CD14-positive monocyte (primary cell): ENCODE data around the gene ZNF579. TPM values are rescaled to one million over a fixed set of nuclear protein-coding genes. Genes with fewer than 3 reads are reported as not detected.

Experiments
- DNase-seq, 3 donors: peaks; one replicate each; pipeline ENCODE4 v3.0.0-alpha.2; 2011 to 2022
- H2AFZ ChIP-seq: 2 replicates; pipeline ENCODE4 v1.6.0; 2012; ENCODE audit warnings: mild to moderate bottlenecking, low read depth, low read length, inconsistent platforms; ENCODE audit not compliant: insufficient read depth, poor library complexity, severe bottlenecking
- H3K27ac ChIP-seq, 2 donors: 1 replicate in 1 of 2; 2 replicates in 1 of 2; pipeline ENCODE4 v1.5.1; 2012 to 2013; ENCODE audit warnings: low read length in 2 of 2, control low read depth in 1 of 2, inconsistent platforms in 1 of 2, low read depth in 1 of 2, mild to moderate bottlenecking in 1 of 2
- H3K27me3 ChIP-seq, 2 donors: one replicate each; pipeline versions ENCODE4 v1.6.0 to v1.6.1; 2011 to 2013; ENCODE audit warnings: low read length in 2 of 2; ENCODE audit not compliant: control insufficient read depth in 2 of 2, insufficient read depth in 2 of 2
- H3K36me3 ChIP-seq, 2 donors: replicated peaks in 1 of 2; 1 replicate in 1 of 2; 2 replicates in 1 of 2; pipeline versions ENCODE4 v1.5.1 to v1.6.1; 2012 to 2013; ENCODE audit warnings: low read length in 2 of 2, control low read depth in 1 of 2, inconsistent platforms in 1 of 2, mild to moderate bottlenecking in 1 of 2; ENCODE audit not compliant: insufficient read depth in 2 of 2, control insufficient read depth in 1 of 2
- H3K4me1 ChIP-seq, 2 donors: 1 replicate in 1 of 2; 2 replicates in 1 of 2; pipeline versions ENCODE4 v1.5.1 to v1.6.1; 2012 to 2013; ENCODE audit warnings: low read length in 2 of 2, control low read depth in 1 of 2, inconsistent platforms in 1 of 2, mild to moderate bottlenecking in 1 of 2, moderate library complexity in 1 of 2; ENCODE audit not compliant: insufficient read depth in 2 of 2, control insufficient read depth in 1 of 2
- H3K4me2 ChIP-seq: replicated peaks from 2 replicates; pipeline ENCODE3; 2012; ENCODE audit warnings: low read length, moderate library complexity, mild to moderate bottlenecking; ENCODE audit not compliant: poor library complexity, severe bottlenecking; ENCODE audit errors: extremely low read depth
- H3K4me3 ChIP-seq, 3 experiments: fragments of 200-600 bp in 1 of 3; sonication (generic) in 1 of 3; replicated peaks in 1 of 3; 1 replicate in 2 of 3; 2 replicates in 1 of 3; pipeline ENCODE4 v1.5.1; 2011 to 2013; ENCODE audit warnings: low read length in 3 of 3, mild to moderate bottlenecking in 3 of 3, control low read depth in 2 of 3, low read depth in 2 of 3, inconsistent platforms in 1 of 3, moderate library complexity in 1 of 3
- H3K79me2 ChIP-seq: 2 replicates; pipeline ENCODE4 v1.6.0; 2012; ENCODE audit warnings: mild to moderate bottlenecking, control low read depth, inconsistent platforms, low read length, moderate library complexity; ENCODE audit not compliant: insufficient read depth
- H3K9ac ChIP-seq: 2 replicates; pipeline ENCODE4 v1.6.0; 2017; ENCODE audit warnings: low read length, mild to moderate bottlenecking; ENCODE audit not compliant: insufficient read depth, poor library complexity, severe bottlenecking
- H3K9me3 ChIP-seq, 2 donors: replicated peaks in 1 of 2; 1 replicate in 1 of 2; 2 replicates in 1 of 2; pipeline versions ENCODE4 v1.5.1 to v1.6.1; 2012 to 2013; ENCODE audit warnings: low read length in 2 of 2, control low read depth in 1 of 2; ENCODE audit not compliant: control insufficient read depth in 1 of 2, insufficient read depth in 1 of 2
- H4K20me1 ChIP-seq: 2 replicates; pipeline ENCODE4 v1.6.0; 2012; ENCODE audit warnings: mild to moderate bottlenecking, low read length, control low read depth, moderate library complexity; ENCODE audit not compliant: insufficient read depth
- H3K27ac Mint-ChIP-seq, 7 donors: one replicate each; pipeline ENCODE4 v1.8.0; 2020; ENCODE audit warnings: mild to moderate bottlenecking in 7 of 7, mixed read lengths in 7 of 7, moderate library complexity in 6 of 7, inconsistent platforms in 2 of 7
- H3K27me3 Mint-ChIP-seq, 3 donors: one replicate each; pipeline ENCODE4 v1.8.0; 2021 to 2022; ENCODE audit warnings: low read depth in 3 of 3, mild to moderate bottlenecking in 3 of 3, mixed read lengths in 3 of 3, moderate library complexity in 3 of 3, inconsistent platforms in 1 of 3
- H3K36me3 Mint-ChIP-seq, 2 donors: one replicate each; pipeline ENCODE4 v1.8.0; 2020; ENCODE audit warnings: mixed read lengths in 2 of 2, inconsistent platforms in 1 of 2, mild to moderate bottlenecking in 1 of 2
- H3K4me1 Mint-ChIP-seq: one replicate; pipeline ENCODE4 v1.8.0; 2020; ENCODE audit warnings: mild to moderate bottlenecking, mixed read lengths
- H3K4me3 Mint-ChIP-seq, 2 donors: one replicate each; pipeline ENCODE4 v1.8.0; 2020; ENCODE audit warnings: mild to moderate bottlenecking in 2 of 2, mixed read lengths in 2 of 2, moderate library complexity in 1 of 2
- H3K9me3 Mint-ChIP-seq, 7 donors: one replicate each; pipeline ENCODE4 v1.8.0; 2020 to 2022; ENCODE audit warnings: mixed read lengths in 7 of 7, mild to moderate bottlenecking in 6 of 7, moderate library complexity in 6 of 7, inconsistent platforms in 2 of 7
- WGBS: methylation state at CpG from one replicate; pipeline ENCODE4 v1.1.5; 2013; ENCODE audit warnings: missing lambda C conversion rate; ENCODE audit not compliant: insufficient coverage; 5-methylcytosine and 5-hydroxymethylcytosine counted together
- intact Hi-C, 2 donors: fragments of 100-400 bp; cut with micrococcal nuclease; formaldehyde crosslinking; loops; one replicate each; pipeline versions ENCODE4 v1.15.0 to v1.15.1; 2023
- polyA plus RNA-seq, 3 donors: library from polyadenylated mRNA; depleted of rRNA in 1 of 3; unstranded in 2 of 3; stranded (reverse) in 1 of 3; fragments of 300-500 nt in 2 of 3; fragments of >200 nt in 1 of 3; fragmentation: Illumina TruSeq in 2 of 3; gene quantifications; 1 replicate in 2 of 3; 2 replicates in 1 of 3; pipeline ENCODE4 v1.2.3, GENCODE V29; 2012 to 2021
- TF ChIP-seq, protein P1 (sequence below): fragments of 200-600 bp; IDR thresholded peaks from one replicate; pipeline ENCODE4 v1.8.0; 2022; ENCODE audit warnings: antibody characterized with exemption, mild to moderate bottlenecking

The ZNF579 gene
- polyA plus RNA-seq, 3 donors: 0.05 to 1.8 TPM; not detected in 1

GRCh38 chr19:55605207-55605636, 24.6 kb upstream of the ZNF579 start:
- peaks cover 34 to 60% of the 10 kb centered on the region in 2 donors for H3K4me1 ChIP-seq

GRCh38 chr19:55603581-55604292, 23.1 kb upstream of the ZNF579 start:
- intact Hi-C loops: loop anchor here in 1 of 2 donors (10.0 kb wide), 1 partner anchor 199 kb away; the partner anchor contains the start of gene UBE2S
- Mint-ChIP-seq H3K9me3 (peaks cover 0 to 2% (median 0%) of the 10 kb centered on the region in 7 donors), H3K4me1 (peaks cover 54% of the 10 kb centered on the region), H3K36me3 (peaks cover 12 to 25% of the 10 kb centered on the region in 2 donors), H3K27me3 (no peaks in the 10 kb centered on the region), H3K27ac (peak overlapping the region in 6 of 7 donors; percentile 22 to 97 (median 94)), H3K4me3 (peak overlapping the region; percentile 34 to 92)
- WGBS: 83% methylated on average over 16 of the region's 22 CpGs
- H4K20me1 ChIP-seq: peaks cover 20% of the 10 kb centered on the region
- peaks cover 0 to 25% of the 10 kb centered on the region in 2 donors for H3K36me3 ChIP-seq
- H3K27ac ChIP-seq: peak overlapping the region in 1 of 2 donors; percentile 85
- no peak for DNase-seq
- no peak overlapping the region for H3K9ac ChIP-seq
- TF ChIP-seq, protein P1, sequence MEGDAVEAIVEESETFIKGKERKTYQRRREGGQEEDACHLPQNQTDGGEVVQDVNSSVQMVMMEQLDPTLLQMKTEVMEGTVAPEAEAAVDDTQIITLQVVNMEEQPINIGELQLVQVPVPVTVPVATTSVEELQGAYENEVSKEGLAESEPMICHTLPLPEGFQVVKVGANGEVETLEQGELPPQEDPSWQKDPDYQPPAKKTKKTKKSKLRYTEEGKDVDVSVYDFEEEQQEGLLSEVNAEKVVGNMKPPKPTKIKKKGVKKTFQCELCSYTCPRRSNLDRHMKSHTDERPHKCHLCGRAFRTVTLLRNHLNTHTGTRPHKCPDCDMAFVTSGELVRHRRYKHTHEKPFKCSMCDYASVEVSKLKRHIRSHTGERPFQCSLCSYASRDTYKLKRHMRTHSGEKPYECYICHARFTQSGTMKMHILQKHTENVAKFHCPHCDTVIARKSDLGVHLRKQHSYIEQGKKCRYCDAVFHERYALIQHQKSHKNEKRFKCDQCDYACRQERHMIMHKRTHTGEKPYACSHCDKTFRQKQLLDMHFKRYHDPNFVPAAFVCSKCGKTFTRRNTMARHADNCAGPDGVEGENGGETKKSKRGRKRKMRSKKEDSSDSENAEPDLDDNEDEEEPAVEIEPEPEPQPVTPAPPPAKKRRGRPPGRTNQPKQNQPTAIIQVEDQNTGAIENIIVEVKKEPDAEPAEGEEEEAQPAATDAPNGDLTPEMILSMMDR: no peak
- H3K27me3 ChIP-seq: no peaks in the 10 kb centered on the region
- no peaks in the 10 kb centered on the region for H3K9me3 ChIP-seq
- peak overlapping the region; percentile 77 for H3K4me2 ChIP-seq
- H3K79me2 ChIP-seq: peaks cover 67% of the 10 kb centered on the region
- H3K4me3 ChIP-seq: peak overlapping the region in 1 of 3 experiments; percentile 81
- H2AFZ ChIP-seq: no peak overlapping the region
- peaks cover 34 to 60% of the 10 kb centered on the region in 2 donors for H3K4me1 ChIP-seq

More at GRCh38 chr19:55605207-55605636, 24.6 kb upstream of the ZNF579 start:
- Histone ChIP-seq H3K36me3 (peaks cover 4 to 37% of the 10 kb centered on the region in 2 donors), H3K4me3 (peak overlapping the region; percentile 64 to 92 (median 81)), H2AFZ (peak overlapping the region; percentile 65), H4K20me1 (peaks cover 35% of the 10 kb centered on the region), H3K9me3 (no peaks in the 10 kb centered on the region), H3K27me3 (no peaks in the 10 kb centered on the region), H3K79me2 (peaks cover 81% of the 10 kb centered on the region), H3K9ac (peak overlapping the region; percentile 78), H3K4me2 (peak overlapping the region; percentile 77), H3K27ac (peak overlapping the region; percentile 76 to 85)
- peak; percentile 87 to 90 (median 88) for DNase-seq
- WGBS: 0% methylated on average over 26 of the region's 43 CpGs
- intact Hi-C loops: loop anchor here in 1 of 2 donors (5.0 to 10.0 kb wide), 3 partner anchors 37 to 200 kb away; partner anchors contain the start of genes UBE2S, ZNF580 and ZNF581
- TF ChIP-seq, protein P1: no peak
- peak overlapping the region; percentile 92 to 97 (median 93) for H3K27ac Mint-ChIP-seq
- no peaks in the 10 kb centered on the region for H3K9me3 Mint-ChIP-seq
- peaks cover 62% of the 10 kb centered on the region for H3K4me1 Mint-ChIP-seq
- H3K36me3 Mint-ChIP-seq: peaks cover 22 to 39% of the 10 kb centered on the region in 2 donors
- no peaks in the 10 kb centered on the region for H3K27me3 Mint-ChIP-seq
- peak overlapping the region; percentile 82 to 92 for H3K4me3 Mint-ChIP-seq
